GM12878 (cell line): Measurements from ENCODE around the gene ITPR2. TPM values are rescaled to one million over a fixed set of nuclear protein-coding genes. Genes with fewer than 3 reads are reported as not detected.

Experiments
- ATAC-seq: fragments of 200-7000 bp; cut with Tn5 transposase; 3 replicates; pipeline ENCODE4 v1.9.1; 2020; ENCODE audit warnings: mild to moderate bottlenecking, moderate library complexity
- BruUV-seq: library from RNA; stranded (reverse); fragments of 400-500 nt; replicated peaks from 2 replicates; lab custom pipeline; 2021; lab: Mats Ljungman, UMichigan
- CTCF ChIA-PET: fragments of 300-600 bp; sonication (Branson Sonifier 250); formaldehyde crosslinking; extraction: SDS; loops from one replicate; lab custom pipeline; 2021; ENCODE audit warnings: inconsistent platforms; lab: Yijun Ruan, JAX
- POLR2A ChIA-PET: fragments of 350-600 bp; formaldehyde crosslinking; extraction: SDS; loops from one replicate; lab custom pipeline; 2021; ENCODE audit warnings: inconsistent platforms; lab: Charles Lee
- RAD21 ChIA-PET: fragments of 300-600 bp; sonication (Branson Sonifier 250); formaldehyde crosslinking; loops from one replicate; lab custom pipeline; 2023; ENCODE audit warnings: antibody characterized with exemption; ENCODE audit not compliant: unreplicated experiment; lab: Charles Lee
- SMC1A ChIA-PET: fragments of 300-600 bp; sonication (Branson Sonifier 250); formaldehyde crosslinking; loops from one replicate; lab custom pipeline; 2023; ENCODE audit not compliant: unreplicated experiment, uncharacterized antibody; lab: Charles Lee
- DNase-seq: peaks from one replicate; pipeline ENCODE4 v3.0.0-alpha.2; 2011; ENCODE audit warnings: low read depth, low spot score
- FAIRE-seq: peaks from 3 replicates; lab custom pipeline; 2011; peaks lifted over from hg19 to GRCh38; lab: Jason Lieb, UNC
- H2AFZ ChIP-seq: 2 replicates; pipeline ENCODE4 v1.6.0; 2011; ENCODE audit warnings: low read depth, low read length, control low read depth; ENCODE audit not compliant: control insufficient read depth
- H3K27ac ChIP-seq: 2 replicates; pipeline ENCODE4 v1.5.1; 2011; ENCODE audit warnings: control low read depth; ENCODE audit not compliant: control insufficient read depth, insufficient read depth
- H3K27me3 ChIP-seq, 2 experiments: replicated peaks in 1 of 2; 2 replicates each; pipeline versions ENCODE4 v1.6.0 to v1.6.1; 2011; ENCODE audit warnings: low read length in 1 of 2; ENCODE audit not compliant: control insufficient read depth in 2 of 2, insufficient read depth in 2 of 2
- H3K36me3 ChIP-seq, 2 experiments: 2 replicates each; pipeline ENCODE4 v1.5.1; 2011; ENCODE audit warnings: low read length in 1 of 2; ENCODE audit not compliant: control insufficient read depth in 2 of 2, insufficient read depth in 2 of 2
- H3K4me1 ChIP-seq: 2 replicates; pipeline ENCODE4 v1.6.1; 2011; ENCODE audit warnings: mild to moderate bottlenecking, low read length, moderate library complexity, mixed read lengths; ENCODE audit not compliant: control insufficient read depth, insufficient read depth
- H3K4me2 ChIP-seq: 2 replicates; pipeline ENCODE4 v1.6.0; 2011; ENCODE audit warnings: control low read depth; ENCODE audit not compliant: control insufficient read depth, insufficient read depth
- H3K4me3 ChIP-seq: fragments of 200-600 bp; sonication (generic); 2 replicates; pipeline ENCODE4 v1.5.1; 2016
- H3K79me2 ChIP-seq: 2 replicates; pipeline ENCODE4 v1.6.0; 2011; ENCODE audit warnings: low read length; ENCODE audit not compliant: control insufficient read depth, insufficient read depth
- H3K9ac ChIP-seq: 2 replicates; pipeline ENCODE4 v1.8.0; 2011; ENCODE audit warnings: low read length, control low read depth, mixed read lengths; ENCODE audit not compliant: control insufficient read depth, insufficient read depth
- H3K9me3 ChIP-seq: replicated peaks from 3 replicates; pipeline ENCODE4 v1.5.1; 2011; ENCODE audit warnings: mild to moderate bottlenecking, low read length; ENCODE audit not compliant: control insufficient read depth, insufficient read depth
- H4K20me1 ChIP-seq: 2 replicates; pipeline ENCODE4 v1.6.0; 2011; ENCODE audit not compliant: control insufficient read depth, insufficient read depth
- DPF2 ChIP-seq: fragments of 450-650 bp; IDR thresholded peaks from 2 replicates; pipeline ENCODE4 v1.6.1; 2017; ENCODE audit warnings: mild to moderate bottlenecking
- EED ChIP-seq: sonication (generic); IDR thresholded peaks from 2 replicates; pipeline ENCODE4 v1.6.1; 2016; ENCODE audit warnings: antibody characterized with exemption, low read depth
- IKZF2 ChIP-seq, 2 experiments: fragments of 450-650 bp; IDR thresholded peaks; 2 replicates each; pipeline ENCODE4 v1.6.1; 2017; ENCODE audit warnings: mild to moderate bottlenecking in 2 of 2, moderate library complexity in 2 of 2
- SREBF2 ChIP-seq: IDR thresholded peaks from 2 replicates; pipeline ENCODE4 v1.6.1; 2012; ENCODE audit warnings: mild to moderate bottlenecking, low read length
- WGBS: methylation state at CpG from one replicate; pipeline ENCODE4 v1.1.6; 2016; ENCODE audit warnings: low lambda C conversion rate; ENCODE audit not compliant: insufficient replicate concordance, insufficient coverage; ENCODE audit errors: missing lambda C conversion rate; 5-methylcytosine and 5-hydroxymethylcytosine counted together
- in situ Hi-C: fragments of 300-500 bp; cut with MboI; formaldehyde crosslinking; loops from 9 replicates; pipeline ENCODE4 v1.14.3; 2018; ENCODE audit warnings: mixed read lengths
- intact Hi-C: fragments of 100-400 bp; cut with micrococcal nuclease; formaldehyde crosslinking; loops from one replicate; pipeline ENCODE4 v1.14.2; 2022; ENCODE audit not compliant: unreplicated experiment
- polyA plus RNA-seq, 11 experiments: library from polyadenylated mRNA; depleted of rRNA in 4 of 11; unstranded in 6 of 11; stranded (reverse) in 5 of 11; fragments of >200 nt; fragmentation: Nextera tagmentation in 4 of 11; fragmentation: Illumina TruSeq in 1 of 11; extraction: Ambion mirVana in 4 of 11; extraction: Trizol in 1 of 11; gene quantifications; 1 replicate in 1 of 11; 2 replicates in 10 of 11; pipeline versions ENCODE4 v1.2.1 to v1.2.3, GENCODE V29; 2011 to 2016; ENCODE audit warnings: inconsistent platforms in 2 of 11, missing spikeins in 2 of 11, low read depth in 1 of 11
- total RNA-seq, 4 experiments: library from RNA; depleted of rRNA in 3 of 4; stranded (reverse); fragments of >200 nt in 3 of 4; fragmentation: Illumina TruSeq in 1 of 4; extraction: Trizol in 1 of 4; gene quantifications; 2 replicates each; pipeline versions ENCODE4 v1.2.1 to v1.2.3, GENCODE V29; 2013 to 2021
- TF ChIP-seq, protein P1 (sequence below): fragments of 150-350 bp; IDR thresholded peaks from 2 replicates; pipeline ENCODE4 v1.6.1; 2016; ENCODE audit warnings: low read depth, low read length
- TF ChIP-seq, protein P2 (sequence below): IDR thresholded peaks from 2 replicates; pipeline ENCODE4 v1.6.1; 2011; ENCODE audit warnings: mild to moderate bottlenecking, low read depth, low read length, moderate library complexity; ENCODE audit not compliant: insufficient replicate concordance

ITPR2 gene
- total and polyA plus RNA-seq, 10 of the 15 experiments (the other 5 are each of a cell fraction or from before 2014, with no cell fraction given) = 7.5 to 76.2 (median 47.1) TPM

DNA sequence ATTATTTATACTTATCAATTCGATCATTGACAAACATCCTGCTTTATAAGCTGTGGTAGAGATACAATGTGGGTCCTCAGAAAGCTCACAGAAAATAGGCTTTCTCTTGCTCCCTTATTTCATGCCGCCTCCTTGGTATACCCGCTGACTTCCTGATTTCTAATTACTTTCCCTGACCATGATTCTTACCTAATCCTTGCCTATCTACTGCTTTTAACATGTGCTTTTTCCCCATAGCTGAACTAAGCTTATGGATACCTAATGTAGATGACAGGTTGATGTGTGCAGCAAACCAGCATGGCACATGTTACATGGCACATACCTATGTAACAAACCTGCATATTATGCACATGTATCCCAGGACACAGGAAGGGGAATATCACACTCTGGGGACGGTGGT lies 65.1 kb downstream of the ITPR2 start:
- Histone ChIP-seq H3K79me2 (peaks cover 8% of the 10 kb centered on the region), H3K4me1 (peaks cover 32% of the 10 kb centered on the region), H3K9me3 (peaks cover 5% of the 10 kb centered on the region; the same call in 2 of the 3 replicates), H3K27me3 (no peaks in the 10 kb centered on the region)
- ATAC-seq (no peak), FAIRE-seq (no peak)
- POLR2A ChIA-PET = interaction anchor here (0.7 to 3.1 kb wide), 2 partner anchors 20 to 23 kb away, joined by 3 to 18 read pairs; no protein-coding TSS in a partner anchor
- intact Hi-C loops = no loop called here
- TF ChIP-seq EED (no peak), IKZF2 (IDR thresholded peaks at IDR 0.05) (no peak), DPF2 (no peak), SREBF2 (no peak)
- TF ChIP-seq, protein P1, sequence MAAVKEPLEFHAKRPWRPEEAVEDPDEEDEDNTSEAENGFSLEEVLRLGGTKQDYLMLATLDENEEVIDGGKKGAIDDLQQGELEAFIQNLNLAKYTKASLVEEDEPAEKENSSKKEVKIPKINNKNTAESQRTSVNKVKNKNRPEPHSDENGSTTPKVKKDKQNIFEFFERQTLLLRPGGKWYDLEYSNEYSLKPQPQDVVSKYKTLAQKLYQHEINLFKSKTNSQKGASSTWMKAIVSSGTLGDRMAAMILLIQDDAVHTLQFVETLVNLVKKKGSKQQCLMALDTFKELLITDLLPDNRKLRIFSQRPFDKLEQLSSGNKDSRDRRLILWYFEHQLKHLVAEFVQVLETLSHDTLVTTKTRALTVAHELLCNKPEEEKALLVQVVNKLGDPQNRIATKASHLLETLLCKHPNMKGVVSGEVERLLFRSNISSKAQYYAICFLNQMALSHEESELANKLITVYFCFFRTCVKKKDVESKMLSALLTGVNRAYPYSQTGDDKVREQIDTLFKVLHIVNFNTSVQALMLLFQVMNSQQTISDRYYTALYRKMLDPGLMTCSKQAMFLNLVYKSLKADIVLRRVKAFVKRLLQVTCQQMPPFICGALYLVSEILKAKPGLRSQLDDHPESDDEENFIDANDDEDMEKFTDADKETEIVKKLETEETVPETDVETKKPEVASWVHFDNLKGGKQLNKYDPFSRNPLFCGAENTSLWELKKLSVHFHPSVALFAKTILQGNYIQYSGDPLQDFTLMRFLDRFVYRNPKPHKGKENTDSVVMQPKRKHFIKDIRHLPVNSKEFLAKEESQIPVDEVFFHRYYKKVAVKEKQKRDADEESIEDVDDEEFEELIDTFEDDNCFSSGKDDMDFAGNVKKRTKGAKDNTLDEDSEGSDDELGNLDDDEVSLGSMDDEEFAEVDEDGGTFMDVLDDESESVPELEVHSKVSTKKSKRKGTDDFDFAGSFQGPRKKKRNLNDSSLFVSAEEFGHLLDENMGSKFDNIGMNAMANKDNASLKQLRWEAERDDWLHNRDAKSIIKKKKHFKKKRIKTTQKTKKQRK = no peak
- TF ChIP-seq, protein P2, sequence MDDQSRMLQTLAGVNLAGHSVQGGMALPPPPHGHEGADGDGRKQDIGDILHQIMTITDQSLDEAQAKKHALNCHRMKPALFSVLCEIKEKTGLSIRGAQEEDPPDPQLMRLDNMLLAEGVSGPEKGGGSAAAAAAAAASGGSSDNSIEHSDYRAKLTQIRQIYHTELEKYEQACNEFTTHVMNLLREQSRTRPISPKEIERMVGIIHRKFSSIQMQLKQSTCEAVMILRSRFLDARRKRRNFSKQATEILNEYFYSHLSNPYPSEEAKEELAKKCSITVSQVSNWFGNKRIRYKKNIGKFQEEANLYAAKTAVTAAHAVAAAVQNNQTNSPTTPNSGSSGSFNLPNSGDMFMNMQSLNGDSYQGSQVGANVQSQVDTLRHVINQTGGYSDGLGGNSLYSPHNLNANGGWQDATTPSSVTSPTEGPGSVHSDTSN = no peak
- TF ChIP-seq, all 136 proteins: peak for 0
- Histone ChIP-seq H2AFZ (no peak overlapping the region), H3K4me3 (no peak overlapping the region), H3K36me3 (peaks cover 0 to 9% of the 10 kb centered on the region in 2 experiments; a peak in 1 of 4 replicates), H4K20me1 (no peaks in the 10 kb centered on the region), H3K9ac (no peak overlapping the region), H3K4me2 (no peak overlapping the region), H3K27ac (no peak overlapping the region)
- SMC1A ChIA-PET = interaction anchor here (0.6 to 3.0 kb wide), 10 partner anchors 8 to 98 kb away, joined by 3 to 11 read pairs (median 4); no protein-coding TSS in a partner anchor
- RAD21 ChIA-PET = interaction anchor here (0.8 to 2.0 kb wide), 3 partner anchors 17 to 48 kb away, joined by 3 to 6 read pairs (median 4); no protein-coding TSS in a partner anchor
- no TSS peak for BruUV-seq
- DNase-seq = no peak
- in situ Hi-C loops = no loop called here
- CTCF ChIA-PET = interaction anchor here (1.0 to 2.3 kb wide), 5 partner anchors 16 to 66 kb away, joined by 3 to 5 read pairs (median 3); no protein-coding TSS in a partner anchor
- WGBS = 98% methylated on average over 3 of the region's 4 CpGs
